Caco-2 (cell line): ENCODE results near the gene MYO1E. TPM values are rescaled to one million over a fixed set of nuclear protein-coding genes. Genes with fewer than 3 reads are reported as not detected.

Experiments
- BruUV-seq: library from RNA; stranded (reverse); fragments of 400-500 nt; replicated peaks from 2 replicates; lab custom pipeline; 2021; lab: Mats Ljungman, UMichigan
- CTCF ChIA-PET: fragments of 300-600 bp; sonication (Branson Sonifier 250); formaldehyde crosslinking; loops from one replicate; lab custom pipeline; 2022; ENCODE audit warnings: antibody characterized with exemption; lab: Charles Lee
- POLR2A ChIA-PET: fragments of 300-600 bp; sonication (Branson Sonifier 250); formaldehyde crosslinking; loops from one replicate; lab custom pipeline; 2022; ENCODE audit warnings: antibody characterized with exemption; lab: Charles Lee
- DNase-seq, 2 experiments: peaks; one replicate each; pipeline versions ENCODE4 v3.0.0 to v3.0.0-alpha.2; 2020 to 2022
- H3K27me3 ChIP-seq: replicated peaks from 2 replicates; pipeline ENCODE4 v1.6.0; 2011; ENCODE audit warnings: low read length; ENCODE audit not compliant: control insufficient read depth, insufficient read depth
- H3K36me3 ChIP-seq: 2 replicates; pipeline ENCODE4 v1.5.1; 2011; ENCODE audit warnings: low read length; ENCODE audit not compliant: control insufficient read depth, insufficient read depth
- H3K4me1 ChIP-seq: fragments of 250-450 bp; sonication (Bioruptor Pico); 2 replicates; pipeline ENCODE4 v1.5.1; 2020; ENCODE audit warnings: mild to moderate bottlenecking
- H3K4me3 ChIP-seq: 2 replicates; pipeline ENCODE4 v1.5.1; 2011; ENCODE audit warnings: low read depth, mild to moderate bottlenecking, control low read depth, low read length
- H3K9me3 ChIP-seq: fragments of 250-450 bp; sonication (Bioruptor Pico); 2 replicates; pipeline ENCODE4 v1.5.1; 2020; ENCODE audit warnings: mild to moderate bottlenecking, moderate library complexity
- H3K27ac Mint-ChIP-seq: one replicate; pipeline ENCODE4 v1.8.0; 2022; ENCODE audit warnings: mixed read lengths; ENCODE audit not compliant: unreplicated experiment
- H3K27me3 Mint-ChIP-seq: one replicate; pipeline ENCODE4 v1.8.0; 2022; ENCODE audit warnings: mixed read lengths; ENCODE audit not compliant: insufficient read depth, unreplicated experiment
- H3K36me3 Mint-ChIP-seq: one replicate; pipeline ENCODE4 v1.8.0; 2022; ENCODE audit warnings: mild to moderate bottlenecking, mixed read lengths; ENCODE audit not compliant: insufficient read depth, unreplicated experiment
- H3K4me1 Mint-ChIP-seq: one replicate; pipeline ENCODE4 v1.8.0; 2022; ENCODE audit warnings: low read depth, mixed read lengths; ENCODE audit not compliant: unreplicated experiment
- H3K4me3 Mint-ChIP-seq: one replicate; pipeline ENCODE4 v1.8.0; 2022; ENCODE audit warnings: mild to moderate bottlenecking, moderate library complexity, mixed read lengths; ENCODE audit not compliant: unreplicated experiment
- H3K9me3 Mint-ChIP-seq: one replicate; pipeline ENCODE4 v1.8.0; 2022; ENCODE audit warnings: mixed read lengths; ENCODE audit not compliant: unreplicated experiment
- intact Hi-C: fragments of 100-400 bp; cut with micrococcal nuclease; formaldehyde crosslinking; loops from one replicate; pipeline ENCODE4 v1.10.0; 2022; ENCODE audit not compliant: unreplicated experiment
- total RNA-seq: library from RNA; stranded (reverse); gene quantifications from 2 replicates; pipeline ENCODE4 v1.2.3, GENCODE V29; 2022
- TF ChIP-seq, protein P1 (sequence below), 2 experiments: fragments of 200-600 bp in 1 of 2; IDR thresholded peaks; 1 replicate in 1 of 2; 2 replicates in 1 of 2; pipeline versions ENCODE4 v1.5.1 to v1.8.0; 2011 to 2022; ENCODE audit warnings: antibody characterized with exemption in 1 of 2, control low read depth in 1 of 2, inconsistent platforms in 1 of 2, low read depth in 1 of 2, low read length in 1 of 2, mild to moderate bottlenecking in 1 of 2, moderate library complexity in 1 of 2; ENCODE audit not compliant: insufficient read depth in 1 of 2, severe bottlenecking in 1 of 2, unreplicated experiment in 1 of 2

Gene MYO1E
- total RNA-seq, 1 experiment from 2014 or later, result 187 TPM

DNA sequence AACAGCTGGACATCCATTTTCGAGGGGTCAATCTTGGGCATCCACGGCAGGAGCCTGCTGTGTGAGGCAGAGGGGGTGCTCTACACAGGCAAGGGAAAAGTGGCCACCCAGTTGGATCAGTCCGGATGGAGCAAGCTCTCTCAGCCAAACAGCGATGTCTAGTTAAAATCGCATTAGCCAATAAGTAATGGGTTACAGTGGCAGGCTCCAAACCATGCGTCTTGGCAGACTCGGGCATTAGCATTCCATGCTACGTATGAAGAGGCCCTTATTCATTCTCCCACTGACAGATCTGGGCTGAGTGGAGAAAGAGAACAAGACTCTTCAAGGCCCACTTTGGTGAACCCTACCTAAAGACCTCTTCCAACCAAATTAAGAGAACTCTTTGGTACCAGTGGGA is 218.4 kb downstream of the MYO1E start:
- no peak overlapping the region for H3K4me3 ChIP-seq
- TF ChIP-seq, protein P1, sequence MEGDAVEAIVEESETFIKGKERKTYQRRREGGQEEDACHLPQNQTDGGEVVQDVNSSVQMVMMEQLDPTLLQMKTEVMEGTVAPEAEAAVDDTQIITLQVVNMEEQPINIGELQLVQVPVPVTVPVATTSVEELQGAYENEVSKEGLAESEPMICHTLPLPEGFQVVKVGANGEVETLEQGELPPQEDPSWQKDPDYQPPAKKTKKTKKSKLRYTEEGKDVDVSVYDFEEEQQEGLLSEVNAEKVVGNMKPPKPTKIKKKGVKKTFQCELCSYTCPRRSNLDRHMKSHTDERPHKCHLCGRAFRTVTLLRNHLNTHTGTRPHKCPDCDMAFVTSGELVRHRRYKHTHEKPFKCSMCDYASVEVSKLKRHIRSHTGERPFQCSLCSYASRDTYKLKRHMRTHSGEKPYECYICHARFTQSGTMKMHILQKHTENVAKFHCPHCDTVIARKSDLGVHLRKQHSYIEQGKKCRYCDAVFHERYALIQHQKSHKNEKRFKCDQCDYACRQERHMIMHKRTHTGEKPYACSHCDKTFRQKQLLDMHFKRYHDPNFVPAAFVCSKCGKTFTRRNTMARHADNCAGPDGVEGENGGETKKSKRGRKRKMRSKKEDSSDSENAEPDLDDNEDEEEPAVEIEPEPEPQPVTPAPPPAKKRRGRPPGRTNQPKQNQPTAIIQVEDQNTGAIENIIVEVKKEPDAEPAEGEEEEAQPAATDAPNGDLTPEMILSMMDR (IDR thresholded peaks at IDR 0.05; ENCODE audit: insufficient read depth in 1 of 2, low read depth in 1 of 2, low read length in 1 of 2, severe bottlenecking in 1 of 2, unreplicated experiment in 1 of 2), result no peak
- no peaks in the 10 kb centered on the region for H3K4me1 ChIP-seq
- BruUV-seq, result no TSS peak
- CTCF ChIA-PET, result no interaction called here
- no peaks in the 10 kb centered on the region; the same call in 1 of the 2 replicates for H3K36me3 ChIP-seq
- Mint-ChIP-seq H3K4me3 (no peak overlapping the region), H3K9me3 (no peaks in the 10 kb centered on the region), H3K27me3 (no peaks in the 10 kb centered on the region), H3K36me3 (peaks cover 80% of the 10 kb centered on the region), H3K27ac (no peak overlapping the region), H3K4me1 (no peaks in the 10 kb centered on the region)
- POLR2A ChIA-PET, result no interaction called here
- H3K27me3 ChIP-seq, result no peaks in the 10 kb centered on the region
- no peaks in the 10 kb centered on the region for H3K9me3 ChIP-seq
- intact Hi-C loops, result no loop called here
- DNase-seq, result no peak

DNA sequence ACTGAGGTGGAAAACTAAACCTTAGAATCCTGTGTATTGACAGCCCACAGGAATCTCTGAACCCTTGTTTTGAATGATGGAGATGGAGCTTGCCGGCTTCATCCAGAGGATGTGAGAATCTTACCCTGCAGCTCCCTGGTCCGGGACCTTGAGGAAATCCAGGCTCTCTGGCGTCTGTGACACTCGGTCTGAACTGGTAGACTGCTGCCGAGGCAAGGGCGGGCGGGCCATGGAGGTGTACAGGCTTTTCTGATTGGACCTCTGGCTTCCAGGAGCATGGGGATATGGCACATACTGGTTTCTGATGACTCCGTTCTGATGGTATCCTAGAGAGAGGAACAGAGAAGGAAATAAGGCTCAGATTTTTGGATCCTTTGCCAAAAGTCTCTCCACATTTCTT is 219.2 kb downstream of the MYO1E start:
- no peak overlapping the region for H3K27ac Mint-ChIP-seq
- H3K4me1 ChIP-seq, result no peaks in the 10 kb centered on the region
- DNase-seq, result no peak
- H3K9me3 ChIP-seq, result no peaks in the 10 kb centered on the region
- H3K27me3 Mint-ChIP-seq, result no peaks in the 10 kb centered on the region
- no peaks in the 10 kb centered on the region for H3K4me1 Mint-ChIP-seq
- H3K36me3 ChIP-seq, result no peaks in the 10 kb centered on the region
- H3K9me3 Mint-ChIP-seq, result no peaks in the 10 kb centered on the region
- no peak overlapping the region for H3K4me3 Mint-ChIP-seq
- no TSS peak for BruUV-seq
- TF ChIP-seq, protein P1 (IDR thresholded peaks at IDR 0.05; ENCODE audit: insufficient read depth in 1 of 2, low read depth in 1 of 2, low read length in 1 of 2, severe bottlenecking in 1 of 2, unreplicated experiment in 1 of 2), result no peak
- intact Hi-C loops, result no loop called here
- H3K36me3 Mint-ChIP-seq, result peaks cover 80% of the 10 kb centered on the region
- POLR2A ChIA-PET, result no interaction called here
- no peaks in the 10 kb centered on the region for H3K27me3 ChIP-seq
- CTCF ChIA-PET, result no interaction called here
- no peak overlapping the region for H3K4me3 ChIP-seq

DNA sequence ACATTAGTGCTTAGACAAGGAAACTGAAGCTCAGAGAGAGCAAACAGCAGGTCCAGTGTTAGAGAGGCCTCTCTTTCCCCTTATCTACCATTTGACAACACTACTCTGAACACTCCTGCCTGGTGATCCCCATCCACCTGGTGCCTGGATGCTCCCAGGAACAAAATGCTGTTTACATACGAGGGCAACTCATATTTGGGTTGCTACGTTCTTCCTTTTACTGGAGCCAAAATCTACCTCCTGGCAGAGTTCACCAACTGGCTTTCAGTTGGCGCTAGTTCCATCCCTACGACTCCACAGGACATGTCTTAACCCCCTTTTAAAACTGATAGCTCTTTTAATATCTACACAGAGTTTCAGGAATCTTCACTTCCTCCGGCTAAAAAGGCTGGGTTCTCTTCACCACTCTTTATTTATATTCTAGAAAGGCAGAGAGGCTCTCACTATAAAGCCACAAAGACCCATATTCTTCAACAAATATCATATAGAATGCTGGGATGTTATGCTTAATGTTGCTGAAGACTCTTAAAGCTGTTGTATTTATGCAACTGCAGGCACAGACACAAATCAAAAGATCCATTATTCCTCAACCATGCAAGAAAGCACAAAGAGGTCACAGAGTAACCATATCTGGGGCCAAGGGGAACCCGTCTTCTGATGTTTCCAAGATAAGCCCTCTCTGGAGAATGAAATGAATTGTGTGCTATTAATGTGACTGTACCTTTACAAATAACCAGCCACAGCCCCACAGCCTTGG is 219.8 kb downstream of the MYO1E start:
- no peak overlapping the region for H3K27ac Mint-ChIP-seq
- H3K4me3 Mint-ChIP-seq, result no peak overlapping the region
- BruUV-seq, result no TSS peak
- no peaks in the 10 kb centered on the region for H3K4me1 ChIP-seq
- DNase-seq, result no peak
- intact Hi-C loops, result no loop called here
- H3K4me1 Mint-ChIP-seq, result no peaks in the 10 kb centered on the region
- H3K27me3 Mint-ChIP-seq, result no peaks in the 10 kb centered on the region
- no peaks in the 10 kb centered on the region for H3K36me3 ChIP-seq
- POLR2A ChIA-PET, result no interaction called here
- H3K36me3 Mint-ChIP-seq, result peaks cover 81% of the 10 kb centered on the region
- TF ChIP-seq, protein P1 (IDR thresholded peaks at IDR 0.05; ENCODE audit: insufficient read depth in 1 of 2, low read depth in 1 of 2, low read length in 1 of 2, severe bottlenecking in 1 of 2, unreplicated experiment in 1 of 2), result no peak
- no peaks in the 10 kb centered on the region for H3K9me3 ChIP-seq
- no peaks in the 10 kb centered on the region for H3K27me3 ChIP-seq
- H3K4me3 ChIP-seq, result no peak overlapping the region
- H3K9me3 Mint-ChIP-seq, result no peaks in the 10 kb centered on the region
- CTCF ChIA-PET, result no interaction called here
